Lower leg skin (tissue), 3 donors: Measurements from ENCODE around the gene TCF20.

Experiments
- CTCF ChIP-seq, 3 donors: fragments of 450-650 bp; IDR thresholded peaks; one replicate each; pipeline ENCODE4 v1.5.1; 2016; ENCODE audit warnings: antibody characterized with exemption in 3 of 3, mild to moderate bottlenecking in 3 of 3, moderate library complexity in 2 of 3
- POLR2A ChIP-seq, 2 donors: fragments of 450-650 bp; IDR thresholded peaks; one replicate each; pipeline ENCODE4 v1.6.1; 2016 to 2017; ENCODE audit warnings: antibody characterized with exemption in 2 of 2, mild to moderate bottlenecking in 1 of 2, moderate library complexity in 1 of 2

GRCh38 chr22:42282943-42283277 is 12.5 kb upstream of the TCF20 start:
- TF ChIP-seq CTCF (IDR thresholded peaks at IDR 0.05): no peak
- TF ChIP-seq POLR2A (IDR thresholded peaks at IDR 0.05): no peak
